ENCODE results near the gene PARD3.

GRCh38 chr10:34844448-34844847 lies 29.4 kb upstream of the PARD3 start:
- TF ChIP-seq CEBPB (IDR thresholded peaks at IDR 0.05; ENCODE audit: borderline replicate concordance in 1 of 2, low read depth in 2 of 2, low read length in 2 of 2), result no peak
- TF ChIP-seq CTCF (IDR thresholded peaks at IDR 0.05 in 2 of 3, conservative IDR thresholded peaks at IDR 0.05 in 1 of 3; ENCODE audit: control insufficient read depth in 2 of 3, extremely low read depth in 1 of 3, insufficient read depth in 1 of 3, low read depth in 3 of 3, low read length in 3 of 3), result no peak
- no peak for TF ChIP-seq REST (IDR thresholded peaks at IDR 0.05; ENCODE audit: low read depth, low read length)
- TF ChIP-seq SP1 (IDR thresholded peaks at IDR 0.05; ENCODE audit: low read depth, low read length), result no peak
- TF ChIP-seq BCL3 (IDR thresholded peaks at IDR 0.05; ENCODE audit: borderline replicate concordance, insufficient read depth, low read depth, low read length, poor library complexity, severe bottlenecking), result no peak

Data from GM12878 (cell line).